Large intestine (tissue), 3 donors: ENCODE measurements around the gene PUS1. TPM values are rescaled to one million over a fixed set of nuclear protein-coding genes. Genes with fewer than 3 reads are reported as not detected.

Experiments
- DNase-seq, 2 donors: peaks; one replicate each; pipeline versions ENCODE4 v3.0.0 to v3.0.0-alpha.2; 2013
- H3K27ac ChIP-seq: one replicate; pipeline ENCODE4 v1.5.1; 2013; ENCODE audit warnings: low read length
- H3K27me3 ChIP-seq: 2 replicates; pipeline ENCODE4 v1.6.1; 2013; ENCODE audit warnings: low read length; ENCODE audit not compliant: control insufficient read depth, insufficient read depth
- H3K36me3 ChIP-seq: 2 replicates; pipeline ENCODE4 v1.6.1; 2013; ENCODE audit warnings: low read length; ENCODE audit not compliant: control insufficient read depth, insufficient read depth
- H3K4me1 ChIP-seq: one replicate; pipeline ENCODE4 v1.6.1; 2013; ENCODE audit warnings: low read length; ENCODE audit not compliant: control insufficient read depth, insufficient read depth
- H3K4me3 ChIP-seq: one replicate; pipeline ENCODE4 v1.5.1; 2013; ENCODE audit warnings: low read length
- H3K9me3 ChIP-seq: one replicate; pipeline ENCODE4 v1.6.1; 2013; ENCODE audit warnings: mild to moderate bottlenecking, low read depth, low read length, moderate library complexity; ENCODE audit not compliant: control insufficient read depth
- WGBS: methylation state at CpG from one replicate; pipeline ENCODE4 v1.1.5; 2013; ENCODE audit warnings: low lambda C conversion rate; ENCODE audit not compliant: insufficient coverage; 5-methylcytosine and 5-hydroxymethylcytosine counted together
- polyA plus RNA-seq: library from polyadenylated mRNA; unstranded; fragments of 120-200 nt; gene quantifications from one replicate; pipeline ENCODE4 v1.2.1, GENCODE V29; 2013

The PUS1 gene
- polyA plus RNA-seq, 1 donor: 26.1 TPM

DNA sequence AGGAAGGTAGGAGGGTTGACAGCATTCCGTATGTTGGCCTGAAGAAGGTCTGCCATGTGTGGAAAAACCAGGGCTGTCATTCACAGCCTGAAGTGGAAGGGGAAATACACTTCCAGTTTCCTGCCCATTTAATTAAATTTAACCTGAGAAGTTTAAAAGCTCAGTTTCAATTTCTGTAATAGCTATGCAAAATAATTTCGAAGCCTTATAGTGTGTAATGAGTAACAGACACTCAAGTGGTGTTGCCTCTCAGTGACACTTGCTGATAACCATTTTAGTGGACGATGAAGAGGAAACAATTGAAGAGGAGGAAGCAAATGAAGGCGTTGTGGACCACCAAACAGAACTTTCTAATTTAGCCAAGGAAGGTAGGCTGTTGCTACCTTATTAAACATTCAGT is 65.5 kb downstream of the PUS1 start:
- Histone ChIP-seq H3K27ac (no peak overlapping the region), H3K36me3 (peaks cover 53% of the 10 kb centered on the region), H3K4me1 (no peaks in the 10 kb centered on the region), H3K4me3 (no peak overlapping the region), H3K9me3 (no peaks in the 10 kb centered on the region), H3K27me3 (no peaks in the 10 kb centered on the region)
- DNase-seq: no peak
- WGBS: 92% methylated on average over 2 of the region's 4 CpGs

Other genes starting within 250 kb of the PUS1 start
- gene SFSWAP, start 218.2 kb upstream of the PUS1 start, polyA plus RNA-seq: 37.2 TPM
- 8.3 TPM for gene MMP17, start 100.9 kb upstream of the PUS1 start, polyA plus RNA-seq
- 27.3 TPM for gene ULK1, start 34.7 kb upstream of the PUS1 start, polyA plus RNA-seq
- 31.9 TPM for gene EP400, start 20.7 kb downstream of the PUS1 start, polyA plus RNA-seq
- 18.9 TPM for gene DDX51, start 215.0 kb downstream of the PUS1 start, polyA plus RNA-seq
- gene NOC4L, start 215.2 kb downstream of the PUS1 start, polyA plus RNA-seq: 13.5 TPM